K562 (cell line): ENCODE results near the gene PCDH9. TPM values are rescaled to one million over a fixed set of nuclear protein-coding genes. Genes with fewer than 3 reads are reported as not detected.

Experiments used
- ATAC-seq: fragments of 200-7000 bp; cut with Tn5 transposase; 3 replicates; pipeline ENCODE4 v1.9.1; 2020; ENCODE audit warnings: moderate library complexity
- BruUV-seq: library from RNA; stranded (reverse); fragments of 400-500 nt; replicated peaks from 2 replicates; lab custom pipeline; 2021; lab: Mats Ljungman, UMichigan
- CTCF ChIA-PET: fragments of 300-600 bp; formaldehyde crosslinking; extraction: SDS; loops from one replicate; lab custom pipeline; 2021; ENCODE audit warnings: low intra/inter-chr PET ratio; lab: Yijun Ruan, JAX
- POLR2A ChIA-PET: fragments of 300-600, 350-650 bp; sonication (Branson Sonifier 250); formaldehyde crosslinking; extraction: SDS; loops from one replicate; lab custom pipeline; 2021; ENCODE audit warnings: antibody characterized with exemption, inconsistent platforms; lab: Yijun Ruan, JAX
- DNase-seq, 4 experiments: peaks; one replicate each; pipeline versions ENCODE4 v3.0.0 to v3.0.0-alpha.2; 2011 to 2018; ENCODE audit warnings: low spot score in 3 of 4, mixed read lengths in 3 of 4; ENCODE audit errors: extremely low read depth in 1 of 4
- FAIRE-seq: peaks from 2 replicates; lab custom pipeline; 2011; peaks lifted over from hg19 to GRCh38; lab: Jason Lieb, UNC
- H2AFZ ChIP-seq: 2 replicates; pipeline ENCODE4 v1.6.0; 2011; ENCODE audit warnings: low read depth, low read length, control low read depth, inconsistent platforms
- H3K27ac ChIP-seq: fragments of 200-600 bp; 3 replicates; pipeline ENCODE4 v1.8.0; 2011; ENCODE audit warnings: low read depth, mild to moderate bottlenecking, control low read depth, inconsistent platforms, low read length, moderate library complexity, mixed read lengths; ENCODE audit errors: extremely low read depth
- H3K27me3 ChIP-seq, 2 experiments: fragments of 300-600 bp in 1 of 2; 2 replicates in 1 of 2; 3 replicates in 1 of 2; pipeline versions ENCODE4 v1.6.0 to v1.8.0; 2011; ENCODE audit warnings: inconsistent platforms in 2 of 2, low read length in 2 of 2, mild to moderate bottlenecking in 1 of 2, mixed read lengths in 1 of 2, moderate library complexity in 1 of 2; ENCODE audit not compliant: control insufficient read depth in 2 of 2, insufficient read depth in 2 of 2
- H3K36me3 ChIP-seq: fragments of 300-600 bp; 3 replicates; pipeline ENCODE4 v1.8.0; 2011; ENCODE audit warnings: mild to moderate bottlenecking, low read length, inconsistent platforms; ENCODE audit not compliant: control insufficient read depth, insufficient read depth
- H3K4me1 ChIP-seq, 2 experiments: fragments of 200-600 bp in 1 of 2; replicated peaks in 1 of 2; 2 replicates in 1 of 2; 3 replicates in 1 of 2; pipeline versions ENCODE4 v1.5.1 to v1.8.0; 2011; ENCODE audit warnings: inconsistent platforms in 2 of 2, low read length in 2 of 2, mild to moderate bottlenecking in 1 of 2, mixed read lengths in 1 of 2, moderate library complexity in 1 of 2; ENCODE audit not compliant: control insufficient read depth in 2 of 2, insufficient read depth in 2 of 2
- H3K4me2 ChIP-seq: 2 replicates; pipeline ENCODE4 v1.6.1; 2011; ENCODE audit warnings: low read length, control low read depth, inconsistent platforms, mixed read lengths; ENCODE audit not compliant: insufficient read depth
- H3K4me3 ChIP-seq: fragments of 200-600 bp; sonication (generic), shearing (Covaris generic); 2 replicates; pipeline ENCODE4 v1.5.1; 2016; ENCODE audit warnings: control low read depth, inconsistent platforms
- H3K79me2 ChIP-seq: fragments of 200-600 bp; 3 replicates; pipeline ENCODE4 v1.8.0; 2011; ENCODE audit warnings: low read length, inconsistent platforms; ENCODE audit not compliant: control insufficient read depth, insufficient read depth
- H3K9ac ChIP-seq, 2 experiments: 2 replicates each; pipeline versions ENCODE4 v1.6.0 to v1.6.1; 2011; ENCODE audit warnings: low read depth in 2 of 2, low read length in 2 of 2, control low read depth in 1 of 2, inconsistent platforms in 1 of 2, mild to moderate bottlenecking in 1 of 2, mixed read lengths in 1 of 2; ENCODE audit not compliant: insufficient read depth in 1 of 2
- H3K9me1 ChIP-seq: one replicate; pipeline ENCODE4 v1.6.0; 2011; ENCODE audit warnings: inconsistent platforms, mild to moderate bottlenecking, low read length, moderate library complexity; ENCODE audit not compliant: control insufficient read depth, insufficient read depth
- H3K9me3 ChIP-seq: replicated peaks from 2 replicates; pipeline ENCODE4 v1.5.1; 2011; ENCODE audit warnings: low read depth, low read length, inconsistent platforms; ENCODE audit not compliant: control insufficient read depth, insufficient read depth
- H4K20me1 ChIP-seq: replicated peaks from 2 replicates; pipeline ENCODE4 v1.6.1; 2011; ENCODE audit warnings: low read length, inconsistent platforms, mixed read lengths; ENCODE audit not compliant: control insufficient read depth, insufficient read depth
- CBX2 ChIP-seq: fragments of 200-600 bp; sonication (generic); IDR thresholded peaks from one replicate; pipeline ENCODE4 v1.6.1; 2012; ENCODE audit warnings: mild to moderate bottlenecking, low read length, inconsistent platforms; ENCODE audit not compliant: insufficient read depth, poor library complexity, severe bottlenecking
- CREB5 ChIP-seq: fragments of 250-450 bp; sonication (Bioruptor Pico); IDR thresholded peaks from 2 replicates; pipeline ENCODE4 v1.5.0; 2020; ENCODE audit warnings: mild to moderate bottlenecking
- ESRRA ChIP-seq: fragments of 450-650 bp; IDR thresholded peaks from 2 replicates; pipeline ENCODE4 v1.6.1; 2014; ENCODE audit warnings: low read depth, mild to moderate bottlenecking, moderate library complexity, borderline replicate concordance
- ETV5 ChIP-seq: sonication (generic); formaldehyde crosslinking; IDR thresholded peaks from 2 replicates; pipeline ENCODE4 v1.4.0; 2020; ENCODE audit warnings: low read depth, mild to moderate bottlenecking, missing genetic modification reagents
- FUS ChIP-seq: fragments of 200-400 bp; formaldehyde crosslinking; optimal IDR thresholded peaks from 2 replicates; pipeline ENCODE3; 2017; ENCODE audit warnings: low read depth, low read length
- HDAC1 ChIP-seq, 2 experiments: fragments of 450-650 bp; IDR thresholded peaks; 2 replicates each; pipeline ENCODE4 v1.6.1; 2016 to 2017; ENCODE audit warnings: inconsistent platforms in 1 of 2, mild to moderate bottlenecking in 1 of 2, moderate library complexity in 1 of 2
- KAT8 ChIP-seq: fragments of 450-650 bp; IDR thresholded peaks from 2 replicates; pipeline ENCODE4 v1.6.1; 2016; ENCODE audit warnings: low read depth, mild to moderate bottlenecking
- MYBL2 ChIP-seq, 2 experiments: fragments of 450-650 bp in 1 of 2; sonication (generic) in 1 of 2; formaldehyde crosslinking in 1 of 2; IDR thresholded peaks; 2 replicates each; pipeline versions ENCODE4 v1.6.1 to v1.8.1; 2017 to 2022; ENCODE audit warnings: borderline replicate concordance in 1 of 2, inconsistent platforms in 1 of 2, low read depth in 1 of 2, mild to moderate bottlenecking in 1 of 2, missing genetic modification reagents in 1 of 2, moderate library complexity in 1 of 2
- NR2F6 ChIP-seq: fragments of 450-650 bp; formaldehyde crosslinking; IDR thresholded peaks from 2 replicates; pipeline ENCODE4 v1.4.0; 2020; ENCODE audit warnings: mild to moderate bottlenecking
- SRF ChIP-seq, 2 experiments: fragments of 250-450, 450-650 bp in 1 of 2; sonication (Bioruptor Pico) in 1 of 2; sonication (generic) in 1 of 2; formaldehyde crosslinking; IDR thresholded peaks; 2 replicates each; pipeline versions ENCODE4 v1.5.0 to v1.5.1; 2020 to 2022; ENCODE audit warnings: mild to moderate bottlenecking in 1 of 2, missing genetic modification reagents in 1 of 2
- TAF1 ChIP-seq: IDR thresholded peaks from 2 replicates; pipeline ENCODE4 v1.6.1; 2011; ENCODE audit warnings: mild to moderate bottlenecking, low read length, moderate library complexity; ENCODE audit not compliant: insufficient read depth, control insufficient read depth, severe bottlenecking; ENCODE audit errors: extremely low read depth
- ZBTB2 ChIP-seq: fragments of 450-650 bp; IDR thresholded peaks from 2 replicates; pipeline ENCODE4 v1.6.1; 2016; ENCODE audit warnings: antibody characterized with exemption
- WGBS: fragments of 100-300 bp; shearing (Covaris generic); methylation state at CpG from one replicate; pipeline ENCODE4 v1.1.6; 2016; ENCODE audit warnings: low coverage, mixed read lengths; ENCODE audit not compliant: insufficient coverage; ENCODE audit errors: missing lambda C conversion rate; 5-methylcytosine and 5-hydroxymethylcytosine counted together
- in situ Hi-C: fragments of 300-500 bp; cut with MboI; formaldehyde crosslinking; loops from 4 replicates; pipeline ENCODE4 v1.15.0; 2018; ENCODE audit warnings: inconsistent platforms, mixed read lengths
- intact Hi-C: fragments of 100-400 bp; cut with micrococcal nuclease; formaldehyde crosslinking; loops from 2 replicates; pipeline ENCODE4 v1.14.2; 2022
- polyA plus RNA-seq, 8 experiments: library from polyadenylated mRNA; depleted of rRNA in 4 of 8; stranded (reverse) in 5 of 8; unstranded in 3 of 8; fragments of >200 nt; fragmentation: Nextera tagmentation in 2 of 8; fragmentation: Illumina TruSeq in 1 of 8; extraction: Ambion mirVana in 2 of 8; extraction: Trizol in 1 of 8; gene quantifications; 2 replicates each; pipeline versions ENCODE4 v1.2.1 to v1.2.3, GENCODE V29; 2011 to 2014; ENCODE audit warnings: inconsistent platforms in 1 of 8, missing spikeins in 1 of 8
- total RNA-seq, 7 experiments: library from RNA; depleted of rRNA in 6 of 7; stranded (reverse); fragments of >200 nt in 6 of 7; fragmentation: Illumina TruSeq in 2 of 7; extraction: Trizol in 2 of 7; gene quantifications; 2 replicates each; pipeline versions ENCODE4 v1.2.1 to v1.2.3, GENCODE V29; 2011 to 2021; ENCODE audit warnings: low replicate concordance in 1 of 7
- TF ChIP-seq, protein P1 (sequence below): IDR thresholded peaks from 2 replicates; pipeline ENCODE4 v1.6.1; 2011; ENCODE audit not compliant: insufficient read length; ENCODE audit errors: extremely low read depth

The PCDH9 gene
- total and polyA plus RNA-seq, 9 of the 15 experiments (the other 6 are each of a cell fraction or from before 2014, with no cell fraction given), result 1.1 to 6.7 (median 4.9) TPM

DNA sequence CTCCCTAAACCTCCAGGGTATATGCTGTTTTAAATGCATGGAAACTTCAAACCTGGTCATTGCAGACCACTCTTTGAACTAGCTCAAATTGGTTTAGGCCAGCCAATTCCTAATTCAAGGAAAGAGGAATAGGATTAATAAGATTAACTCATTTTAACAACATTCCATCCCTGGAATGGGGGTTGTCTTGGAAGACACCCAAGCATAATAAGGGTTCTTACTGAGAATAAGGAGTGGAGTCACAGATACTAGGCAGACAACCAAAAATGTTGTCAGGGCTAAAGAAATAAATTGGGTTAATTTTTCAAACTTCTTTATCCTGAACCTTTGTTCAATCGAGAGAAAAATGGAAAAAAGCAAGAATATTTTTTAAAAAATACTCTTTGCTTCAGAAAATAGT, 186.2 kb downstream of the PCDH9 start:
- H2AFZ ChIP-seq, result no peak overlapping the region
- no peaks in the 10 kb centered on the region for H4K20me1 ChIP-seq
- DNase-seq, result no peak
- WGBS, result 50% methylated on average over 1 of the region's 1 CpG
- no peaks in the 10 kb centered on the region for H3K79me2 ChIP-seq
- H3K4me2 ChIP-seq, result no peak overlapping the region
- 0 out of 5 replicates have a peak, but pooled peaks cover 0 to 2% of the 10 kb centered on the region in 2 experiments for H3K4me1 ChIP-seq
- no peak overlapping the region for H3K9ac ChIP-seq
- POLR2A ChIA-PET, result no interaction called here
- in situ Hi-C loops, result no loop called here
- H3K36me3 ChIP-seq, result no peaks in the 10 kb centered on the region
- BruUV-seq, result no TSS peak
- no peaks in the 10 kb centered on the region for H3K9me3 ChIP-seq
- intact Hi-C loops, result no loop called here
- no peaks in the 10 kb centered on the region for H3K9me1 ChIP-seq
- no peak overlapping the region for H3K4me3 ChIP-seq
- H3K27ac ChIP-seq, result no peak overlapping the region
- ATAC-seq, result no peak
- CTCF ChIA-PET, result no interaction called here
- FAIRE-seq, result no peak
- no peaks in the 10 kb centered on the region for H3K27me3 ChIP-seq
- TF ChIP-seq HDAC1 (IDR thresholded peaks at IDR 0.05) (no peak), SRF (CRISPR knock-in tag; IDR thresholded peaks at IDR 0.05) (no peak), MYBL2 (IDR thresholded peaks at IDR 0.05; ENCODE audit: low read depth) (no peak), MYBL2 (CRISPR knock-in tag; IDR thresholded peaks at IDR 0.05; ENCODE audit: borderline replicate concordance) (no peak), FUS (no peak), CREB5 (CRISPR knock-in tag) (no peak), ETV5 (CRISPR knock-in tag) (no peak), ZBTB2 (no peak), KAT8 (no peak), ESRRA (no peak), NR2F6 (CRISPR knock-in tag) (no peak), CBX2 (no peak), TAF1 (no peak)
- TF ChIP-seq, protein P1, sequence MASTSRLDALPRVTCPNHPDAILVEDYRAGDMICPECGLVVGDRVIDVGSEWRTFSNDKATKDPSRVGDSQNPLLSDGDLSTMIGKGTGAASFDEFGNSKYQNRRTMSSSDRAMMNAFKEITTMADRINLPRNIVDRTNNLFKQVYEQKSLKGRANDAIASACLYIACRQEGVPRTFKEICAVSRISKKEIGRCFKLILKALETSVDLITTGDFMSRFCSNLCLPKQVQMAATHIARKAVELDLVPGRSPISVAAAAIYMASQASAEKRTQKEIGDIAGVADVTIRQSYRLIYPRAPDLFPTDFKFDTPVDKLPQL, result no peak
- TF ChIP-seq, all 486 proteins: peak for 0
